SKM-1 treated with dmso at 0.1 percent for 144 hours (cell line): ENCODE results near the gene CEP128.
"Not testable (repeated sequence)": the region's sequence is repeated elsewhere in the genome, so short reads cannot be mapped to it uniquely, and the experiment has no call there.

Experiments used
- DNase-seq: peaks from one replicate; lab custom pipeline; 2025; ENCODE audit not compliant: unreplicated experiment; lab: John Stamatoyannopoulos, UW

Gene CEP128

GRCh38 chr14:80954687-80955299 is 13.3 kb upstream of the CEP128 start:
- DNase-seq = peak; percentile 29

GRCh38 chr14:80953211-80953610 is 11.7 kb upstream of the CEP128 start:
- not testable (repeated sequence) for DNase-seq

GRCh38 chr14:80951491-80951890 is 10.0 kb upstream of the CEP128 start:
- DNase-seq = no peak

GRCh38 chr14:80948291-80948690 is 6.8 kb upstream of the CEP128 start:
- no peak for DNase-seq

- no peak for DNase-seq
These were observed 5.3 kb upstream of the CEP128 start for GRCh38 chr14:80946797-80947196.

- no peak for DNase-seq
These were observed 4.6 kb upstream of the CEP128 start for GRCh38 chr14:80946187-80946586.

GRCh38 chr14:80944861-80945617 is 3.5 kb upstream of the CEP128 start:
- DNase-seq = no peak

GRCh38 chr14:80942191-80942600 is 658 bp upstream of the CEP128 start:
- no peak for DNase-seq

GRCh38 chr14:80940146-80940545 is 1.4 kb downstream of the CEP128 start:
- no peak for DNase-seq

- DNase-seq = no peak
These were observed 7.9 kb downstream of the CEP128 start for GRCh38 chr14:80933686-80934085.

GRCh38 chr14:80933282-80933681 is 8.3 kb downstream of the CEP128 start:
- no peak for DNase-seq

- DNase-seq = peak; percentile 82
These were observed 10.6 kb downstream of the CEP128 start for GRCh38 chr14:80930836-80931389.

GRCh38 chr14:80930095-80930494 is 11.4 kb downstream of the CEP128 start:
- DNase-seq = no peak

- no peak for DNase-seq
These were observed 14.2 kb downstream of the CEP128 start for GRCh38 chr14:80927083-80927989.

- no peak for DNase-seq
These were observed 15.0 kb downstream of the CEP128 start for GRCh38 chr14:80926397-80927082.

GRCh38 chr14:80924365-80925103 is 17.0 kb downstream of the CEP128 start:
- DNase-seq = no peak

- no peak for DNase-seq
These were observed 18.2 kb downstream of the CEP128 start for GRCh38 chr14:80923368-80923767.

- DNase-seq = no peak
These were observed 21.9 kb downstream of the CEP128 start for GRCh38 chr14:80919622-80920021.

GRCh38 chr14:80912013-80912412 is 29.5 kb downstream of the CEP128 start:
- not testable (repeated sequence) for DNase-seq

GRCh38 chr14:80906946-80907345 is 34.6 kb downstream of the CEP128 start:
- no peak for DNase-seq
